K562 (cell line): ENCODE measurements around the gene ZNRF1. TPM values are rescaled to one million over a fixed set of nuclear protein-coding genes. Genes with fewer than 3 reads are reported as not detected.

Experiments used
- CLOCK ChIP-seq: fragments of 250-450 bp; sonication (Bioruptor Pico); IDR thresholded peaks from 2 replicates; pipeline ENCODE4 v1.4.0; 2020; ENCODE audit warnings: mild to moderate bottlenecking, moderate library complexity, borderline replicate concordance
- FOXO4 ChIP-seq: fragments of 450-650 bp; formaldehyde crosslinking; IDR thresholded peaks from 2 replicates; pipeline ENCODE4 v1.4.0; 2020; ENCODE audit warnings: mild to moderate bottlenecking, moderate library complexity
- GTF2F1 ChIP-seq: IDR thresholded peaks from 2 replicates; pipeline ENCODE4 v1.6.1; 2011; ENCODE audit warnings: low read depth, low read length, improper control_type of control experiment
- KLF16 ChIP-seq: IDR thresholded peaks from 2 replicates; pipeline ENCODE4 v1.6.1; 2016; ENCODE audit warnings: antibody characterized with exemption
- NR2C2 ChIP-seq, 2 experiments: fragments of 200-800 bp in 1 of 2; sonication (Bioruptor generic) in 1 of 2; sonication (generic) in 1 of 2; formaldehyde crosslinking in 1 of 2; IDR thresholded peaks; 2 replicates each; pipeline versions ENCODE4 v1.6.1 to v1.8.0; 2016 to 2022; ENCODE audit warnings: mild to moderate bottlenecking in 1 of 2, missing compliant biosample characterization in 1 of 2, missing genetic modification characterization in 1 of 2, missing genetic modification reagents in 1 of 2
- PCBP1 ChIP-seq: fragments of 200-400 bp; formaldehyde crosslinking; IDR thresholded peaks from 2 replicates; pipeline ENCODE4 v1.6.1; 2018; ENCODE audit warnings: mild to moderate bottlenecking, low read depth, low read length; ENCODE audit not compliant: poor library complexity, severe bottlenecking
- RBM17 ChIP-seq: fragments of 200-400 bp; formaldehyde crosslinking; IDR thresholded peaks from 2 replicates; pipeline ENCODE4 v1.6.1; 2017; ENCODE audit warnings: low read depth, mild to moderate bottlenecking, low read length, borderline replicate concordance
- RBM39 ChIP-seq: fragments of 200-400 bp; formaldehyde crosslinking; optimal IDR thresholded peaks from 2 replicates; pipeline ENCODE3; 2018; ENCODE audit warnings: low read depth, low read length
- THAP7 ChIP-seq: fragments of 250-450 bp; sonication (Bioruptor Pico); IDR thresholded peaks from 2 replicates; pipeline ENCODE4 v1.5.0; 2021
- XRCC5 ChIP-seq: fragments of 200-400 bp; formaldehyde crosslinking; IDR thresholded peaks from 2 replicates; pipeline ENCODE4 v1.6.1; 2017; ENCODE audit warnings: low read depth, mild to moderate bottlenecking, low read length
- ZNF197 ChIP-seq: fragments of 200-800 bp; sonication (Bioruptor generic); IDR thresholded peaks from 2 replicates; pipeline ENCODE4 v1.6.1; 2016; ENCODE audit warnings: low read depth, missing genetic modification characterization, missing compliant biosample characterization
- ZNF407 ChIP-seq: fragments of 450-650 bp; IDR thresholded peaks from 2 replicates; pipeline ENCODE4 v1.6.1; 2016; ENCODE audit warnings: low read depth
- polyA plus RNA-seq, 8 experiments: library from polyadenylated mRNA; depleted of rRNA in 4 of 8; stranded (reverse) in 5 of 8; unstranded in 3 of 8; fragments of >200 nt; fragmentation: Nextera tagmentation in 2 of 8; fragmentation: Illumina TruSeq in 1 of 8; extraction: Ambion mirVana in 2 of 8; extraction: Trizol in 1 of 8; gene quantifications; 2 replicates each; pipeline versions ENCODE4 v1.2.1 to v1.2.3, GENCODE V29; 2011 to 2014; ENCODE audit warnings: inconsistent platforms in 1 of 8, missing spikeins in 1 of 8
- total RNA-seq, 7 experiments: library from RNA; depleted of rRNA in 6 of 7; stranded (reverse); fragments of >200 nt in 6 of 7; fragmentation: Illumina TruSeq in 2 of 7; extraction: Trizol in 2 of 7; gene quantifications; 2 replicates each; pipeline versions ENCODE4 v1.2.1 to v1.2.3, GENCODE V29; 2011 to 2021; ENCODE audit warnings: low replicate concordance in 1 of 7

ZNRF1 gene
- total and polyA plus RNA-seq, 9 of the 15 experiments (the other 6 are each of a cell fraction or from before 2014, with no cell fraction given) = 9.5 to 37.7 (median 20.0) TPM

GRCh38 chr16:75110637-75111513 is 112.1 kb downstream of the ZNRF1 start (continued):
- no peak for TF ChIP-seq THAP7 (CRISPR knock-in tag)
- TF ChIP-seq ZNF197 = no peak
- TF ChIP-seq XRCC5 = peak; percentile 75; the same call in 1 of the 2 replicates
- no peak for TF ChIP-seq PCBP1
- TF ChIP-seq CLOCK = no peak
- TF ChIP-seq KLF16 = peak; percentile 49
- no peak for TF ChIP-seq FOXO4
- TF ChIP-seq NR2C2 (CRISPR knock-in tag; IDR thresholded peaks at IDR 0.05) = 0 out of 2 replicates have a peak, but pooled peaks have one; percentile 24
- no peak for TF ChIP-seq NR2C2 (tag; IDR thresholded peaks at IDR 0.05)
- no peak for TF ChIP-seq RBM17
- TF ChIP-seq ZNF407 = no peak; the same call in 1 of the 2 replicates
- TF ChIP-seq GTF2F1 = no peak
- peak; percentile 39 for TF ChIP-seq RBM39
